HG03066 (cell line): Measurements from ENCODE around the gene PPM1G.

Experiments
- ATAC-seq: cut with Tn5 transposase; IDR thresholded peaks from one replicate; pipeline ENCODE4 v1.9.1; 2021; ENCODE audit warnings: low read depth; ENCODE audit not compliant: unreplicated experiment

PPM1G gene

DNA sequence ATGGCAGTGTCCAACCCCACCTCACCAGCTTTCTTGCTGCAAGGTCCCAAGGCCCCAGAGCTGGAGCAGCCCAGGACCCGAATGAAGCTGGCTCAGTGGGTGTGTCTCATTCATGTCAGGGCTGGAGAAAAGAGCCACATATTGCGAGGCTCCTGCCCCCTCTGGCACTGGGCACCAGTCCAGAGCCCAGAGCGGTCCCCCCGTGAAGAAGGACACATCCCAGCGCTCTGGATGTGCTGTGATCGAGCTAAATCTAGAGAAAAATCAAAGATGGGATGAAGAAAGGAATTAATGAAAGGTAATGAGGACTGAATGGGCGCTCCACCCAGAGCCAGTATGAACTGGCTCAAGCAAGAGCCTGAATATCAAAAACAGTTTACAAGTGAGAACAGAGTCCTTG lies 73.2 kb downstream of the PPM1G start:
- ATAC-seq, result no peak

DNA sequence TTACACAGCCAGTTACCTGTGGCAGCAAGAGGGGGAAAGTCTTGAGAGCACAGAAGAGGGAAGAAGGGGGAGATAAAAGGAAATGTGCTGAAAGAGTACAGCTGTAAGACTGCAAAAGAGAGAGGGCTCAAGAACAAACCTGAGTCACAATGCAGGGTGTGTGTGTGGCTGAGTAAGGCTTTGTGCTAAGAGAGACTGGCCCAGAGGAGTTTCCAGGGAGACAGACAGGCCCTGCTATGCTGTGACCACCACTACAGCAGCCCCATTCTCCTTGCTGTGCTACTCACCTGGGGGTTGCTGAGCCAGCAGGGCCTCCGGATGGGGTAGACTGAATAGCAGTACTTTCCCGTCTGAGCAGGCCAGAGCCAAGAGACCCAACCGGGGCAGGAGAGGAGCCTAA lies 74.1 kb downstream of the PPM1G start:
- no peak for ATAC-seq
